ENCODE results near the gene STK32B. TPM values are rescaled to one million over a fixed set of nuclear protein-coding genes. Genes with fewer than 3 reads are reported as not detected.

Gene STK32B
- total and polyA plus RNA-seq, 9 donors: 0.35 to 3.0 (median 1.2) TPM

DNA sequence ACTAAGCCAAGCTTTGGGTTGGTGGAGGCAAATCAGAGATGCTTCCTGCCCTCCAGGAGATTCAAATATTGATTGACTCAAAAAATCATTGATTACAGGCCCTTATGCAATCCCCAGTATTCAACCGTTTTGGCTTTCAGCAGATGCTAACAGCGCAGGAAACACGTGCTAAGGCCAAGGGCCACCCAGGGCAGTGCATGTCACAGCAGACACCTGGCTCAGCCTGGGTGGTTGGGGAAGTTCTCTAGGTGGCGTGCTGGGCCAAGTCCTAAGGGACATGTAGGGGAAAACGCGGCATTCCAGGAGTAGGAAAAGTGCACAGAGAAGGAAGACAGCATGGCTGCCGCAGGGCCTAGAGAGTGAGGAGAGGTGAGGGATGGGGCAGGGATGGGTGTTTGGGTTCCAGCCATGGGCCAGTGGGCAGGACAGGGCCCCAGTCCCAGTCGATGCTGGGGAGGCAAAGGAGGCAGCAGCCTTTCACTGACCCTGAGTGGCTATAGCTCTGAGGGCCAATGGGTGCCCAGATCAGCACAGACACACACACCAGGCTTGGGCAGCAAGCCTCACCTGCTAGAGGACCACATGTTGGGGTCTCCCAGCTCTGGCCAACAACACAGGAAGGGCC, 418.0 kb downstream of the STK32B start:
- intact Hi-C loops (cut with DNase I): no loop called here
- no peaks in the 10 kb centered on the region for H3K36me3 ChIP-seq
- no peak for DNase-seq
- no peak overlapping the region for H3K4me3 ChIP-seq
- H3K27me3 ChIP-seq: no peaks in the 10 kb centered on the region
- H3K27ac ChIP-seq: no peak overlapping the region
- WGBS, 3 donors: 82 to 90% (median 89%) methylated on average over 8 of the region's 8 CpGs
- H3K9me3 ChIP-seq: no peaks in the 10 kb centered on the region
- no peaks in the 10 kb centered on the region for H3K4me1 ChIP-seq (ENCODE audit: insufficient read depth)
- TF ChIP-seq POLR2A (IDR thresholded peaks at IDR 0.05) (no peak), EP300 (IDR thresholded peaks at IDR 0.05) (no peak)
- TF ChIP-seq, protein P1, sequence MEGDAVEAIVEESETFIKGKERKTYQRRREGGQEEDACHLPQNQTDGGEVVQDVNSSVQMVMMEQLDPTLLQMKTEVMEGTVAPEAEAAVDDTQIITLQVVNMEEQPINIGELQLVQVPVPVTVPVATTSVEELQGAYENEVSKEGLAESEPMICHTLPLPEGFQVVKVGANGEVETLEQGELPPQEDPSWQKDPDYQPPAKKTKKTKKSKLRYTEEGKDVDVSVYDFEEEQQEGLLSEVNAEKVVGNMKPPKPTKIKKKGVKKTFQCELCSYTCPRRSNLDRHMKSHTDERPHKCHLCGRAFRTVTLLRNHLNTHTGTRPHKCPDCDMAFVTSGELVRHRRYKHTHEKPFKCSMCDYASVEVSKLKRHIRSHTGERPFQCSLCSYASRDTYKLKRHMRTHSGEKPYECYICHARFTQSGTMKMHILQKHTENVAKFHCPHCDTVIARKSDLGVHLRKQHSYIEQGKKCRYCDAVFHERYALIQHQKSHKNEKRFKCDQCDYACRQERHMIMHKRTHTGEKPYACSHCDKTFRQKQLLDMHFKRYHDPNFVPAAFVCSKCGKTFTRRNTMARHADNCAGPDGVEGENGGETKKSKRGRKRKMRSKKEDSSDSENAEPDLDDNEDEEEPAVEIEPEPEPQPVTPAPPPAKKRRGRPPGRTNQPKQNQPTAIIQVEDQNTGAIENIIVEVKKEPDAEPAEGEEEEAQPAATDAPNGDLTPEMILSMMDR (IDR thresholded peaks at IDR 0.05): no peak

DNA sequence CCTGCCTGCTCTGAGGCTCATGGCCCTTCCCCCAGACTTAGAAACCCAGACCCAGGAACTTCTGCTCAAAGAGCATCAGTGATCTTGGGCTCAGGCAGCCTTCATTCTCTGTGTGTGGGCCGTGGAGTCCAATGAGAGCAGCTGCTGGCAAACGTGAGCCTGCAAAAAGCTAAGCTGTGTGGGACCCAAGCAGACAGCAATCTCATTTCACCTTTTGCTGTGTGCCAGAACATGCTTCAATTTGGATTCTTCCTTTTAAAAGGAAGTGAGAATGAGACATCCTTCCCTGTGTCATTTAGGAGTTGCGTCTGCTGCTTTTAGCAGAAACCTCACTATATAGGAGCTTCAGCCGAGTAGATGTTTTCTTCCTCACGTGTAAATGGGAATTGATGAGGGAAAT, 418.6 kb downstream of the STK32B start:
- TF ChIP-seq POLR2A (IDR thresholded peaks at IDR 0.05): no peak
- TF ChIP-seq EP300 (IDR thresholded peaks at IDR 0.05): no peak
- TF ChIP-seq, protein P1 (IDR thresholded peaks at IDR 0.05): no peak
- H3K27ac ChIP-seq: no peak overlapping the region
- 53 to 67% (median 56%) methylated on average over 5 of the region's 5 CpGs for WGBS, 3 donors
- no peaks in the 10 kb centered on the region for H3K4me1 ChIP-seq (ENCODE audit: insufficient read depth)
- no peak overlapping the region for H3K4me3 ChIP-seq
- intact Hi-C loops (cut with DNase I): no loop called here
- DNase-seq: no peak
- no peaks in the 10 kb centered on the region for H3K27me3 ChIP-seq
- no peaks in the 10 kb centered on the region for H3K9me3 ChIP-seq
- H3K36me3 ChIP-seq: no peaks in the 10 kb centered on the region

DNA sequence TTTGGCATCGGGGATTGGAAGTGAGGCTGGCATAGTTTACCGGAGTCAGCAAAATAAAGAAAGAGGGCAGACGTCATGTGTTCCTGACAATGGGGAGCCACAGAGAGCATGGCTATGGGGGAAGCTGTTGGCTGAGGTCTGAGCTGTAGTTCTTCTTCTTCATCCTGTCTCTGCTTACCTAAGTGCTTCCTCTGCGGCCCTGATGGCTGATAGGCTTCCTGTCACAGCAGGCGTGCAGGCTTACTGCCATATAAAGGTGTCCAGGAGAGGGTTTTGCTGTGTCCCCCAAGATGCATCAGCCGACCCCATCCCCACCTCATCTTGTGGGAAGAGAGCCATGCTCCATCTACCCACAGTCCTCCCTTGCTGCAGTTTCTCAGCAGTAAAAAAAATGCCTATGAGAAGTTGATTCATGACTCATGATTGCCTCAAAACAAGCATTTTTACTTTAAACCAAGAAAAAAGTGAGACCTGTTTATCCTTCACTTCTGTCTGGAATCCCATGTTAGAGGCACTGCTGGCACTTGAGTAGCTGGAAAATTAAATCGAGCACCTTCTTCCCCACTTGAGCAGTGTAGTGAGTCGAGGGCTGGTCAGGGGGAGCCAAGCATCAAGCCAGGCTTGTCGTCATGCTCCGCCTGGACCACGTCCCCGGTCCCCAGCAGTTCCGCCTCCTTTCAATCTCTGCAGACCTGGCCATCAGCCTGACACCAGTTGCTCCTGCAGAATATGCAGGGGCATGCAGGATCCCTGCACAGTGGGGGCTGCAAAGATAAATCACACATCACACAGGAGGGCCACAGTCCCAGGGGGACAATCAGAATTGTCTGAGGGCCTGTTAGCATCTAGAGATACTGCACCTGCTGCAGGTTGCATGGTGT, 419.3 kb downstream of the STK32B start:
- 74 to 79% (median 77%) methylated on average over 13 of the region's 13 CpGs for WGBS, 3 donors

DNA sequence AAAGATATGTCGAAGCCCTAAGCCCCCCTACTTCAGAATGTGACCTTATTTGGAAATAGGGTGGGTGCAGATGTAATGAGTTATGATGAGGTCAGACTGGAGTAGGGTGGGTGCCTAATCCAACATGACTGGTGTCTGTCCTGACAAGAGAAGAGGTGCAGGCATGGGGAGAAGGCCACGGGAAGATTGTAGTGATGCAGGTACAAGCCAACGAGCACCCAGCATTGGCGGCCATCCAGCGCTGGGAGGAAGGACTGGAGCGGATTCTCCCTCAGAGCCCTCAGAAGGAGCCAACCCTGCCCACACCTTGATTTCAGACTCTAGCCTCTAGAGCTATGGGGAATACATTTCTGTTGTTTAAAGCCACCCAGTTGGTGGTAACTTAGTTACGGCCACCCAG, 419.9 kb downstream of the STK32B start:
- no peak for DNase-seq
- no peaks in the 10 kb centered on the region for H3K4me1 ChIP-seq (ENCODE audit: insufficient read depth)
- H3K9me3 ChIP-seq: no peaks in the 10 kb centered on the region
- H3K4me3 ChIP-seq: no peak overlapping the region
- intact Hi-C loops (cut with DNase I): no loop called here
- TF ChIP-seq POLR2A (IDR thresholded peaks at IDR 0.05) (no peak), EP300 (IDR thresholded peaks at IDR 0.05) (no peak)
- TF ChIP-seq, protein P1 (IDR thresholded peaks at IDR 0.05): no peak
- no peak overlapping the region for H3K27ac ChIP-seq
- H3K36me3 ChIP-seq: no peaks in the 10 kb centered on the region
- no peaks in the 10 kb centered on the region for H3K27me3 ChIP-seq
- WGBS, 3 donors: 74 to 83% (median 76%) methylated on average over 7 of the region's 7 CpGs

More for the DNA sequence above, 419.3 kb downstream of the STK32B start:
- no peak overlapping the region for H3K4me3 ChIP-seq
- H3K27ac ChIP-seq: no peak overlapping the region
- TF ChIP-seq, protein P1 (IDR thresholded peaks at IDR 0.05): no peak
- no peak for TF ChIP-seq EP300 (IDR thresholded peaks at IDR 0.05)
- TF ChIP-seq POLR2A (IDR thresholded peaks at IDR 0.05): no peak
- intact Hi-C loops (cut with DNase I): no loop called here
- H3K27me3 ChIP-seq: no peaks in the 10 kb centered on the region
- no peaks in the 10 kb centered on the region for H3K36me3 ChIP-seq
- no peaks in the 10 kb centered on the region for H3K9me3 ChIP-seq
- H3K4me1 ChIP-seq (ENCODE audit: insufficient read depth): no peaks in the 10 kb centered on the region
- DNase-seq: no peak
